ENCODE data around the gene PLEK2. TPM values are rescaled to one million over a fixed set of nuclear protein-coding genes. Genes with fewer than 3 reads are reported as not detected.

The PLEK2 gene
- total RNA-seq, 1 donor from 2014 or later, result not detected

GRCh38 chr14:67395086-67395875 lies 16.7 kb downstream of the PLEK2 start:
- DNase-seq, result no peak
- H3K27ac ChIP-seq (replicated peaks), result no peak overlapping the region
- H3K4me3 ChIP-seq, result no peak overlapping the region
- H3K9me3 ChIP-seq (replicated peaks), result no peaks in the 10 kb centered on the region
- H3K4me1 ChIP-seq, result no peaks in the 10 kb centered on the region
- intact Hi-C loops (cut with micrococcal nuclease), result no loop called here
- H3K27me3 ChIP-seq (ENCODE audit: low read depth), result no peaks in the 10 kb centered on the region
- no peaks in the 10 kb centered on the region for H3K36me3 ChIP-seq
- TF ChIP-seq, protein P1, sequence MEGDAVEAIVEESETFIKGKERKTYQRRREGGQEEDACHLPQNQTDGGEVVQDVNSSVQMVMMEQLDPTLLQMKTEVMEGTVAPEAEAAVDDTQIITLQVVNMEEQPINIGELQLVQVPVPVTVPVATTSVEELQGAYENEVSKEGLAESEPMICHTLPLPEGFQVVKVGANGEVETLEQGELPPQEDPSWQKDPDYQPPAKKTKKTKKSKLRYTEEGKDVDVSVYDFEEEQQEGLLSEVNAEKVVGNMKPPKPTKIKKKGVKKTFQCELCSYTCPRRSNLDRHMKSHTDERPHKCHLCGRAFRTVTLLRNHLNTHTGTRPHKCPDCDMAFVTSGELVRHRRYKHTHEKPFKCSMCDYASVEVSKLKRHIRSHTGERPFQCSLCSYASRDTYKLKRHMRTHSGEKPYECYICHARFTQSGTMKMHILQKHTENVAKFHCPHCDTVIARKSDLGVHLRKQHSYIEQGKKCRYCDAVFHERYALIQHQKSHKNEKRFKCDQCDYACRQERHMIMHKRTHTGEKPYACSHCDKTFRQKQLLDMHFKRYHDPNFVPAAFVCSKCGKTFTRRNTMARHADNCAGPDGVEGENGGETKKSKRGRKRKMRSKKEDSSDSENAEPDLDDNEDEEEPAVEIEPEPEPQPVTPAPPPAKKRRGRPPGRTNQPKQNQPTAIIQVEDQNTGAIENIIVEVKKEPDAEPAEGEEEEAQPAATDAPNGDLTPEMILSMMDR (IDR thresholded peaks at IDR 0.05; ENCODE audit: borderline replicate concordance), result no peak

DNA sequence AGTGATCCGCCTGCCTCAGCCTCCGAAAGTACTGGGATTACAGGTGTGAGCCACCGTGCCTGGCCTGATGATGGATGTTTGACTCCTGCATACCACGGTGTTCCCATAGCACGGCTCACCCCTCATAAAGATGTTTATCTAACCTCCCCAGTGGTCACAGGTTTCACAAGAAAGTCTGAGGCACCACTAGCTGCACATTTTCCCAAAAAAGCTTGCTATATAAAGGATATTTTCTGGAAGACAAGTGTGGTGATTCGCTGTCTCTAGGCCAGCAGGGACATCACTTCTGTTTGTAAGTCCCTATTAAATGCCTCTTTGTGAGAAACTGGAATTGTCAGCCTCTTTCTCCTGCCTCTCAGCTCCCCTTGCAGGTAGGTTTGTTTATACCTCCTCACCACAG lies 18.3 kb downstream of the PLEK2 start:
- intact Hi-C loops (cut with micrococcal nuclease), result no loop called here
- Histone ChIP-seq H3K27ac (replicated peaks) (no peak overlapping the region), H3K27me3 (ENCODE audit: low read depth) (no peaks in the 10 kb centered on the region), H3K4me1 (no peaks in the 10 kb centered on the region), H3K4me3 (no peak overlapping the region), H3K9me3 (replicated peaks) (no peaks in the 10 kb centered on the region), H3K36me3 (no peaks in the 10 kb centered on the region)
- TF ChIP-seq, protein P1 (IDR thresholded peaks at IDR 0.05; ENCODE audit: borderline replicate concordance), result no peak
- DNase-seq, result no peak

DNA sequence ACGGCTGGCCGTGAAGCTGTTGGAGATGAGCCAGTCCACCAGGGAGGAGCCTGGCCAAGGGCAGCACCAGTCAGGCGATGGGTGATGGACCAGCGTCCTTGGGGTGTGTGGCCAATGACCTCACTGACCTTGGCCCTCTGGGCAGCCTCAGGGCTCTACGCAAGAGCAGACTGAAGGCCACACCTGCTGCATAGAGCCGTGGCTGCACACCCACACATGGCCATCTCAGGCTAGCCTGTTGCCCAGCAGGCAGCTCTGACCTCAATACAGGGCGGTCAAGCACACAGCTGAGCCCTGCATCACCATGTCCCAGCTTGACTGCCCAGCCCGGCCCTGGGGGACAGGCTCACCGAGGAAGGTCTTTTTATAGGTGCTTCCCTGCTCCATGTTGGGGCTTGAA lies 19.2 kb downstream of the PLEK2 start:
- no peak overlapping the region for H3K4me3 ChIP-seq
- DNase-seq, result no peak
- H3K4me1 ChIP-seq, result no peaks in the 10 kb centered on the region
- no peaks in the 10 kb centered on the region for H3K9me3 ChIP-seq (replicated peaks)
- no peaks in the 10 kb centered on the region for H3K36me3 ChIP-seq
- TF ChIP-seq, protein P1 (IDR thresholded peaks at IDR 0.05; ENCODE audit: borderline replicate concordance), result no peak
- intact Hi-C loops (cut with micrococcal nuclease), result no loop called here
- H3K27me3 ChIP-seq (ENCODE audit: low read depth), result no peaks in the 10 kb centered on the region
- H3K27ac ChIP-seq (replicated peaks), result no peak overlapping the region

- Histone ChIP-seq H3K4me3 (no peak overlapping the region), H3K36me3 (no peaks in the 10 kb centered on the region), H3K4me1 (no peaks in the 10 kb centered on the region), H3K9me3 (replicated peaks) (no peaks in the 10 kb centered on the region), H3K27me3 (ENCODE audit: low read depth) (no peaks in the 10 kb centered on the region), H3K27ac (replicated peaks) (no peak overlapping the region)
- TF ChIP-seq, protein P1 (IDR thresholded peaks at IDR 0.05; ENCODE audit: borderline replicate concordance), result no peak
- intact Hi-C loops (cut with micrococcal nuclease), result no loop called here
- no peak for DNase-seq
Measured at GRCh38 chr14:67392123-67392522, 19.8 kb downstream of the PLEK2 start.

DNA sequence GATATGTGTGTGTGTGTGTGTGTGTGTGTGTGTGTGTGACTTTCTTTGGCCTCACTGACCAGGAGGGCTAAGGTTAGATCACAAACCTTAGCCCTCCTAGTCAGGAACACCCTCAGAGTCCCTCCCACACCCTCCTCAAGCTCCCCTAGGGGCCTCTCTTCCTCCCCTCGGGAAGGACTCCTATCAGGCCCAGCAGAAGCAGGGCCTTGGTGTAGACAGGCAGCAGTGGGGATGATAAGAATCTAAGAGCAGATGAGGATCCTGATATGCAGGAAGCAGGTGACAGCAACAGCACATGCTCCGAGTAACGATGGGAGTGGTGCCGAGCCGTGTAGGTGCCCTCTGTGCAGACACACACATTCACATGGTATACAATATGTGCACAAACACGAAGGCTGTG lies 20.7 kb downstream of the PLEK2 start:
- DNase-seq, result no peak
- H3K27me3 ChIP-seq (ENCODE audit: low read depth), result no peaks in the 10 kb centered on the region
- H3K4me1 ChIP-seq, result no peaks in the 10 kb centered on the region
- no peak overlapping the region for H3K4me3 ChIP-seq
- no peaks in the 10 kb centered on the region for H3K9me3 ChIP-seq (replicated peaks)
- TF ChIP-seq, protein P1 (IDR thresholded peaks at IDR 0.05; ENCODE audit: borderline replicate concordance), result no peak
- intact Hi-C loops (cut with micrococcal nuclease), result no loop called here
- H3K36me3 ChIP-seq, result peaks cover 2% of the 10 kb centered on the region
- H3K27ac ChIP-seq (replicated peaks), result no peak overlapping the region

All from left ventricle myocardium inferior (tissue), 1 donor.